ENCODE measurements around the gene FOXK2.
"Not testable (repeated sequence)": the region's sequence is repeated elsewhere in the genome, so short reads cannot be mapped to it uniquely, and the experiment has no call there.

FOXK2 gene

GRCh38 chr17:82534401-82534812 lies 14.9 kb downstream of the FOXK2 start:
- no peak for DNase-seq (ENCODE audit: low read depth)

- no peak for DNase-seq (ENCODE audit: low read depth)
Observed at GRCh38 chr17:82536512-82537201, 17.1 kb downstream of the FOXK2 start.

- not testable (repeated sequence) for DNase-seq (ENCODE audit: low read depth)
Observed at GRCh38 chr17:82537228-82537627, 17.7 kb downstream of the FOXK2 start.

GRCh38 chr17:82539076-82539475 lies 19.5 kb downstream of the FOXK2 start:
- DNase-seq (ENCODE audit: low read depth) = not testable (repeated sequence)

- DNase-seq (ENCODE audit: low read depth) = no peak
Observed at GRCh38 chr17:82542439-82542838, 22.9 kb downstream of the FOXK2 start.

GRCh38 chr17:82544431-82545070 lies 25.0 kb downstream of the FOXK2 start:
- no peak for DNase-seq (ENCODE audit: low read depth)

- no peak for DNase-seq (ENCODE audit: low read depth)
Observed at GRCh38 chr17:82545071-82545462, 25.5 kb downstream of the FOXK2 start.

- no peak for DNase-seq (ENCODE audit: low read depth)
Observed at GRCh38 chr17:82547981-82548380, 28.4 kb downstream of the FOXK2 start.

- DNase-seq (ENCODE audit: low read depth) = no peak
Observed at GRCh38 chr17:82548681-82549303, 29.3 kb downstream of the FOXK2 start.

GRCh38 chr17:82551779-82552457 lies 32.4 kb downstream of the FOXK2 start:
- no peak for DNase-seq (ENCODE audit: low read depth)

GRCh38 chr17:82552580-82552979 lies 33.0 kb downstream of the FOXK2 start:
- DNase-seq (ENCODE audit: low read depth) = no peak

- DNase-seq (ENCODE audit: low read depth) = no peak
Observed at GRCh38 chr17:82553210-82553930, 33.8 kb downstream of the FOXK2 start.

GRCh38 chr17:82557510-82557909 lies 38.0 kb downstream of the FOXK2 start:
- not testable (repeated sequence) for DNase-seq (ENCODE audit: low read depth)

GRCh38 chr17:82559566-82560251 lies 40.2 kb downstream of the FOXK2 start:
- no peak for DNase-seq (ENCODE audit: low read depth)

GRCh38 chr17:82560252-82560642 lies 40.7 kb downstream of the FOXK2 start:
- DNase-seq (ENCODE audit: low read depth) = no peak

- no peak for DNase-seq (ENCODE audit: low read depth)
Observed at GRCh38 chr17:82560802-82561428, 41.4 kb downstream of the FOXK2 start.

GRCh38 chr17:82561429-82562035 lies 42.0 kb downstream of the FOXK2 start:
- no peak for DNase-seq (ENCODE audit: low read depth)

- DNase-seq (ENCODE audit: low read depth) = not testable (repeated sequence)
Observed at GRCh38 chr17:82562718-82563220, 43.2 kb downstream of the FOXK2 start.

- no peak for DNase-seq (ENCODE audit: low read depth)
Observed at GRCh38 chr17:82563318-82563717, 43.8 kb downstream of the FOXK2 start.

- DNase-seq (ENCODE audit: low read depth) = not testable (repeated sequence)
Observed at GRCh38 chr17:82563745-82564144, 44.2 kb downstream of the FOXK2 start.
